ENCODE data around the gene G0S2.
"Not testable (repeated sequence)": the region's sequence is repeated elsewhere in the genome, so short reads cannot be mapped to it uniquely, and the experiment has no call there.

Gene G0S2

GRCh38 chr1:209692745-209693504, 17.7 kb downstream of the G0S2 start:
- peak; percentile 59 for DNase-seq (ENCODE audit: extremely low read depth, low read depth)
- TF ChIP-seq CTCF (IDR thresholded peaks at IDR 0.05; ENCODE audit: low read depth, low read length, missing control alignments): peak; percentile 78
- H3K4me3 ChIP-seq (replicated peaks; ENCODE audit: low read depth, low read length): no peak overlapping the region

GRCh38 chr1:209696673-209697072, 21.5 kb downstream of the G0S2 start:
- H3K4me3 ChIP-seq (replicated peaks; ENCODE audit: low read depth, low read length): no peak overlapping the region
- no peak for TF ChIP-seq CTCF (IDR thresholded peaks at IDR 0.05; ENCODE audit: low read depth, low read length, missing control alignments)
- no peak for DNase-seq (ENCODE audit: extremely low read depth, low read depth)

- TF ChIP-seq CTCF (IDR thresholded peaks at IDR 0.05; ENCODE audit: low read depth, low read length, missing control alignments): no peak
- no peak overlapping the region for H3K4me3 ChIP-seq (replicated peaks; ENCODE audit: low read depth, low read length)
- no peak for DNase-seq (ENCODE audit: extremely low read depth, low read depth)
These were observed 21.9 kb downstream of the G0S2 start for GRCh38 chr1:209697126-209697525.

- not testable (repeated sequence) for H3K4me3 ChIP-seq (replicated peaks; ENCODE audit: low read depth, low read length); DNase-seq (ENCODE audit: extremely low read depth, low read depth)
These were observed 25.5 kb downstream of the G0S2 start for GRCh38 chr1:209700686-209701085.

GRCh38 chr1:209702832-209703231, 27.6 kb downstream of the G0S2 start:
- no peak for TF ChIP-seq CTCF (IDR thresholded peaks at IDR 0.05; ENCODE audit: low read depth, low read length, missing control alignments)
- no peak overlapping the region for H3K4me3 ChIP-seq (replicated peaks; ENCODE audit: low read depth, low read length)
- no peak for DNase-seq (ENCODE audit: extremely low read depth, low read depth)

- no peak overlapping the region for H3K4me3 ChIP-seq (replicated peaks; ENCODE audit: low read depth, low read length)
- TF ChIP-seq CTCF (IDR thresholded peaks at IDR 0.05; ENCODE audit: low read depth, low read length, missing control alignments): no peak
- DNase-seq (ENCODE audit: extremely low read depth, low read depth): no peak
These were observed 28.8 kb downstream of the G0S2 start for GRCh38 chr1:209703834-209704504.

- TF ChIP-seq CTCF (IDR thresholded peaks at IDR 0.05; ENCODE audit: low read depth, low read length, missing control alignments): no peak
- DNase-seq (ENCODE audit: extremely low read depth, low read depth): no peak
- no peak within 1 kb of the TSS for H3K4me3 ChIP-seq (replicated peaks; ENCODE audit: low read depth, low read length)
These were observed 29.4 kb downstream of the G0S2 start, which contains the start of gene HSD11B1 for GRCh38 chr1:209704584-209704983. HSD11B1 (plus strand) TSS chr1:209704846; CDS start chr1:209704943, 97 bp downstream.

All from HFF-Myc (cell line).